ENCODE data around the gene EHBP1.

GRCh38 chr2:62663411-62663810 lies 42.1 kb upstream of the EHBP1 start:
- TF ChIP-seq CTCF (IDR thresholded peaks at IDR 0.05), result no peak
- TF ChIP-seq EP300 (IDR thresholded peaks at IDR 0.05), result no peak
- no peak for TF ChIP-seq POLR2AphosphoS5 (IDR thresholded peaks at IDR 0.05)

All from suprapubic skin (tissue), 4 donors.